Stimulated activated CD4-positive, alpha-beta T cell treated with anti-CD3 and anti-CD28 coated beads, Interleukin-15, amount 100 ng/mL, for 24 hours (primary cell): ENCODE measurements around the gene RAB7B.

ENCODE experiments used
- DNase-seq: peaks from one replicate; pipeline ENCODE4 v3.0.0-alpha.2; 2020

Gene RAB7B

GRCh38 chr1:205972491-205973168 lies 30.6 kb downstream of the RAB7B start:
- DNase-seq, result no peak

GRCh38 chr1:205972081-205972480 lies 31.1 kb downstream of the RAB7B start:
- DNase-seq, result no peak

GRCh38 chr1:205971082-205971481 lies 32.1 kb downstream of the RAB7B start:
- DNase-seq, result no peak

GRCh38 chr1:205970486-205970885 lies 32.7 kb downstream of the RAB7B start:
- no peak for DNase-seq

- no peak for DNase-seq
Measured at GRCh38 chr1:205969229-205969628, 34.0 kb downstream of the RAB7B start.

GRCh38 chr1:205967554-205968335 lies 35.5 kb downstream of the RAB7B start:
- DNase-seq, result no peak

- DNase-seq, result no peak
Measured at GRCh38 chr1:205965036-205965884, 37.9 kb downstream of the RAB7B start.

- no peak for DNase-seq
Measured at GRCh38 chr1:205963352-205964155, 39.6 kb downstream of the RAB7B start.

GRCh38 chr1:205962821-205963221 lies 40.4 kb downstream of the RAB7B start:
- DNase-seq, result no peak

- DNase-seq, result no peak
Measured at GRCh38 chr1:205961991-205962820, 41.0 kb downstream of the RAB7B start.

GRCh38 chr1:205961405-205961804 lies 41.8 kb downstream of the RAB7B start:
- peak; percentile 21 for DNase-seq

- no peak for DNase-seq
Measured at GRCh38 chr1:205959789-205960188, 43.4 kb downstream of the RAB7B start.

GRCh38 chr1:205955499-205955898 lies 47.7 kb downstream of the RAB7B start:
- DNase-seq, result no peak

- DNase-seq, result no peak
Measured at GRCh38 chr1:205954819-205955404, 48.3 kb downstream of the RAB7B start.

GRCh38 chr1:205951746-205952145 lies 51.4 kb downstream of the RAB7B start:
- DNase-seq, result no peak

GRCh38 chr1:205950826-205951549 lies 52.2 kb downstream of the RAB7B start:
- DNase-seq, result no peak

- DNase-seq, result no peak
Measured at GRCh38 chr1:205950280-205950679, 52.9 kb downstream of the RAB7B start.

- no peak for DNase-seq
Measured at GRCh38 chr1:205949753-205950152, 53.4 kb downstream of the RAB7B start.

- DNase-seq, result no peak
Measured at GRCh38 chr1:205948886-205949285, 54.3 kb downstream of the RAB7B start.

- no peak for DNase-seq
Measured at GRCh38 chr1:205948039-205948438, 55.2 kb downstream of the RAB7B start.

GRCh38 chr1:205947024-205947423 lies 56.2 kb downstream of the RAB7B start:
- DNase-seq, result no peak
